Ecto neural progenitor cell (in vitro differentiated cells): ENCODE results near the gene RASGEF1C.

Source experiments
- DNase-seq: peaks from one replicate; pipeline ENCODE4 v3.0.0-alpha.2; 2018; ENCODE audit warnings: low spot score

RASGEF1C gene

GRCh38 chr5:180081481-180081880 is 127.5 kb downstream of the RASGEF1C start:
- DNase-seq: no peak

DNA sequence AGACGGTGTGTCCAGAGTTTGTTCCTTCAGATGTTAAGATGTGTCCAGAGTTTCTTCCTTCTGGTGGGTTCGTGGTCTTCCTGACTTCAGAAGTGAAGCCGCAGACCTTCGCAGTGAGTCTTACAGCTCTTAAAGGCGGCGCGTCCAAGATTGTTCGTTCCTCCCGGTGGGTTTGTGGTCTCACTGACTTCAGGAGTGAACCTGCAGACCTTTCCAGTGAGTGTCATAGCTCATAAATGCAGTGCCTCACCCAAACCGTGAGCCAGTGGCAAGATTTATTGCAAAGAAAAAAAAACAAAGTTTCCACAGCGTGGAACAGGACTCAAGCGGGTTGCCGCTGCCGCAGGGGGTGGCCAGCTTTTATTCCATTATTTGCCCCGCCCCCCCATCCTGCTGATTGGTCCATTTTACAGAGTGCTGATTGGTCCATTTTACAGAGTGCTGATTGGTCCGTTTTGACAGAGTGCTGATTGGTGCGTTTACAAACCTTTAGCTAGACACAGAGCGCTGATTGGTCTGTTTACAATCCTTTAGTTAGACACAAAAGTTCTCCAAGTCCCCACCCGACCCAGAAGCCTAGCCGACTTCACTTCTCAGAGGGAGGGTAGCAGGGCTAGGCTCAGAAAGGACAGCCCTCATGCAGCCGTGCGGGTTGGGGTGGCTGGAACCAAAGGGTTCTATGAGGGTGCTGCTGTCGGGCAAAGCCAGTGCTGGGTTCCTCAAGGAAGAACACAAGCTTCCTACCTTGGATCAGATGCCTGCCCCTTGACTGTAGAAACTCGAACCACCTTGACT is 128.3 kb downstream of the RASGEF1C start:
- DNase-seq: no peak

- DNase-seq: no peak
Observed at GRCh38 chr5:180079702-180080466, 129.1 kb downstream of the RASGEF1C start.

GRCh38 chr5:180078348-180078747 is 130.7 kb downstream of the RASGEF1C start:
- no peak for DNase-seq

GRCh38 chr5:180077594-180078284 is 131.3 kb downstream of the RASGEF1C start:
- no peak for DNase-seq

- DNase-seq: no peak
Observed at GRCh38 chr5:180075703-180076102, 133.3 kb downstream of the RASGEF1C start.

DNA sequence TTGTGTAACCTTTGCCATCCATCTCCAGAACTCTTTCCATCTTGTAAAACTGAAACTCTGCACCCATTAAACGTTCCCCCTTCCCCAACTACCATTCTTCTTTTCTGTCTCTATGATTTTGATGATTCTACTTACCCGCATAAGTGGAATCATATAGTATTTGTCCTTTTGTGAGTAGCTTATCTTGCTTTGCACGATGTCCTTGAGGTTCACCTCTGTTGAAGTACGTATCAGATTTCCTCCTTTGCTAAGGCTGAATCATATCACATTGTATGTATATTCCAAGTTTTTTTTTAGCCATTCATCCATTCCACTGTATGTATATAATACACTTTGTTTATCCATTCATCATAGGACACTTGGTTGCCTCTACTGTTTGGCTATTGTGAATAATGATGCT is 134.5 kb downstream of the RASGEF1C start:
- DNase-seq: no peak

- DNase-seq: no peak
Observed at GRCh38 chr5:180072556-180072955, 136.5 kb downstream of the RASGEF1C start.

GRCh38 chr5:180072256-180072548 is 136.8 kb downstream of the RASGEF1C start:
- DNase-seq: no peak

- DNase-seq: peak; percentile 93
Observed at GRCh38 chr5:180071531-180072255, 137.3 kb downstream of the RASGEF1C start, which contains the start of gene RNF130. TSS of gene RNF130 (minus strand) at chr5:180071759. CDS start at chr5:180071702, 57 bp downstream.

DNA sequence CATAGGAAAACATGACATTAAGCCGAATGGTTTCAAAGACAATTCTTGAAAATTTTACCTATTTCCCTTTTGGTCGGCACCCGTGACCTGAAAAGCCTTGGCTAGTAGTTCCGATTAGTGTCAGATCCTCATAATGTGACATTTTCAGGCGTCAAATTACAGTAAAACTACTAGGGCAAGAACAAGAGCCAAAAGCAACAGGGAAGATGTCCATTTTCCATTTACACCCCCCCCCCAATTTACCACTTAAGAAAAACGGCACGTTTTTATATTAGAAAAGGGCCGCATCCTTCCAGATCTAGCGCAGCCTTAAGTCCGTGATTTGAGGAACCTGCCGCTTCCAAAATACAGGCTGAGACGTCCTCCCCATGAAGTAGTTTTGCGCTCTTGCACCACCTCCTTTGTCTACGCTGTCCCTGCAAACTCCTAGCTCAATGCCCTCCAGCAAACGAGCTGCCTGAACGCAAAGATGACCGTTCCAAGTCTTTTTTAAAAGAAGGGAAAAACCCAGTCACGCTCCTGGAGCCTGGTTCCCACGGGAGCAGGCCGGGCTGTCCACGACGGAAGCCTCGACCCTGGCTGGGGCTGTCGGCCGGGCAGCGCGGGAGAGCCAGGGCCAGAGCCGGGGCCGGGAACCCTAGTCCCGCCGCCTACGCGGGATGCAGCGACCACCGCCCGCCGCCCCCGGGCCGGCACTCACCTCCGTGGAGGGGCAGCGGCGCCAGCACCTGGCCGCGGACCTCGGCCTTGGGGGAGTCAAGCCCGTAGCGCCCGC is 138.1 kb downstream of the RASGEF1C start:
- DNase-seq: peak; percentile 77

GRCh38 chr5:180069589-180070247 is 139.3 kb downstream of the RASGEF1C start:
- DNase-seq: no peak

- DNase-seq: no peak
Observed at GRCh38 chr5:180068519-180069090, 140.4 kb downstream of the RASGEF1C start.

DNA sequence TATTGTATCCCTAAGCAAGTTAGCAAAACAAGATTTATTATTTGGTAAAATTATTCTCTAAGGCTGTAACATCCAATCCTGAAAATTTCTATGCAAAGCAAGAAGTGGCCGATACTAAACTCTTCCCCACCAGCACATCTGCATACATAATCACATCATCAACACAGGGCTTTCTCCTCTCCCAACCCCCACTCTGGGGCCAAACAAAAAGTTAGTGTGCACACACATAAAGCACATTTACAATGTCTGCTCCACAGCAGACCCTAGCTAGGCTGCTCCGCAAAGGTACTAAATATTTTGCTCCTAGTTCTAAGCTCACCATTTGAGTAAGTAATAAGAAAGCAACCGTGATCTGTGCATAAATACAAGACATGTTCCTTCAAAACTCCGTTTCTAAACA is 141.0 kb downstream of the RASGEF1C start:
- DNase-seq: no peak

DNA sequence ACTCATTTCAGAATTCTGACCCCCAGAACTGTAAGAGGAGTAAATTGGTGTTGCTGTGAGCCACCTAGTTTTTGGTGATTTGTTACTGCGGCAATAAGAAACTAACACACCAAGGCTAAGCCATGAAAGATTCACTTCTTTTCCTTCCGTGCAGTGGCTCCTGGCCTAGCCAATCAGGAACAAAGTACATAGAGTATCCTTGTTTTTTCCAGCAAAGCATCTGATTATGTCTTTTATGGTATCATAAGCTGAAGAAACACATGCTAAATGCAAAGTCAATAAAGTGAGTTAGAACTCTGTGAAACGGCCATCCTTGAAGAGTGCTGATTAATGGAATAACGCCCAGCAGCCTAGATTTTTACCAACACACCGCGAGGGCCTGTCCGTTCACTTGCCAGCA is 148.8 kb downstream of the RASGEF1C start:
- DNase-seq: no peak

GRCh38 chr5:180059326-180059725 is 149.7 kb downstream of the RASGEF1C start:
- DNase-seq: no peak

- DNase-seq: no peak
Observed at GRCh38 chr5:180056153-180056552, 152.9 kb downstream of the RASGEF1C start.

DNA sequence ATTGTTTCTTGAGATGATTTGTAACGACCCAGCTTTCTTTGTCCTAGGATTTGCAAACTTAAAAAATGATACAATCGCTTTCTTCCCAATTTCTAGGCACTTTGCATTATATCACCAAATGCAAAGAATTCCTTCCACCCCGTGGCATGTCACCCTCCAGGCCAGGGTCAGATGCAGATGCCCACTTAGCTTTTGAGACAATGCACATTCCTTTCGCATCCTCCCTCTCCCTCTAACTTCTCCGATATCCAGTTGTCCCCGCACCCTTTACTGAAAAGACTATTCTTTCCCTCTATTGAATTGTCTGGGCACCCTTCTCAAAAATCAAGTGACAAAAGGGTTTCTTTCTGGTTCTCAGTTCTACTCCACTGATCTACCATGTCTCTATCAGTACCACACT is 154.8 kb downstream of the RASGEF1C start:
- no peak for DNase-seq

GRCh38 chr5:180053061-180053602 is 155.9 kb downstream of the RASGEF1C start:
- DNase-seq: no peak

- DNase-seq: no peak
Observed at GRCh38 chr5:180052211-180052818, 156.7 kb downstream of the RASGEF1C start.
